GM23338 (cell line): Measurements from ENCODE around the gene HRH4. TPM values are rescaled to one million over a fixed set of nuclear protein-coding genes. Genes with fewer than 3 reads are reported as not detected.

ENCODE experiments used
- ATAC-seq: fragments of 200-7000 bp; cut with Tn5 transposase; 3 replicates; pipeline ENCODE4 v1.9.1; 2020
- DNase-seq: peaks from one replicate; pipeline ENCODE4 v3.0.0-alpha.2; 2015; ENCODE audit warnings: low spot score
- H2AFZ ChIP-seq: fragments of 200-600 bp; sonication (generic); 2 replicates; pipeline ENCODE4 v1.8.0; 2016; ENCODE audit warnings: antibody characterized with exemption, mild to moderate bottlenecking, moderate library complexity
- H3F3A ChIP-seq: fragments of 200-600 bp; sonication (generic); replicated peaks from 2 replicates; pipeline ENCODE4 v1.8.0; 2017; ENCODE audit warnings: antibody characterized with exemption, mixed run types, low read depth
- H3K27ac ChIP-seq: fragments of 200-600 bp; sonication (generic); 2 replicates; pipeline ENCODE4 v1.6.1; 2016; ENCODE audit warnings: low read depth
- H3K27me3 ChIP-seq: fragments of 200-600 bp; sonication (generic); 2 replicates; pipeline ENCODE4 v1.8.0; 2016; ENCODE audit warnings: mild to moderate bottlenecking, mixed run types, moderate library complexity; ENCODE audit not compliant: insufficient read depth
- H3K36me3 ChIP-seq: fragments of 200-600 bp; sonication (generic); 2 replicates; pipeline ENCODE4 v1.8.0; 2016; ENCODE audit warnings: mild to moderate bottlenecking; ENCODE audit not compliant: insufficient read depth
- H3K4me1 ChIP-seq: fragments of 200-600 bp; sonication (generic); 2 replicates; pipeline ENCODE4 v1.8.0; 2016; ENCODE audit warnings: mild to moderate bottlenecking, moderate library complexity; ENCODE audit not compliant: insufficient read depth
- H3K4me2 ChIP-seq: fragments of 200-600 bp; sonication (generic); 2 replicates; pipeline ENCODE4 v1.7.1; 2017; ENCODE audit warnings: mixed run types
- H3K4me3 ChIP-seq: fragments of 200-600 bp; sonication (generic); 2 replicates; pipeline ENCODE4 v1.6.1; 2016; ENCODE audit warnings: mixed run types
- H3K79me2 ChIP-seq: fragments of 200-600 bp; sonication (generic); replicated peaks from 2 replicates; pipeline ENCODE4 v1.8.0; 2017; ENCODE audit warnings: mild to moderate bottlenecking; ENCODE audit not compliant: insufficient read depth
- H3K9me2 ChIP-seq: fragments of 200-600 bp; sonication (generic); 2 replicates; pipeline ENCODE4 v1.8.0; 2017; ENCODE audit not compliant: insufficient read depth
- H4K20me1 ChIP-seq: fragments of 200-600 bp; sonication (generic); replicated peaks from 2 replicates; pipeline ENCODE4 v1.8.0; 2017; ENCODE audit warnings: mild to moderate bottlenecking; ENCODE audit not compliant: insufficient read depth
- H3K27ac Mint-ChIP-seq: 2 replicates; pipeline ENCODE4 v1.8.0; 2020; ENCODE audit warnings: inconsistent platforms, mild to moderate bottlenecking, moderate library complexity, mixed read lengths
- H3K27me3 Mint-ChIP-seq: 3 replicates; pipeline ENCODE4 v1.8.0; 2022; ENCODE audit warnings: low read depth, mild to moderate bottlenecking, moderate library complexity, mixed read lengths, inconsistent platforms; ENCODE audit not compliant: insufficient read depth, poor library complexity
- H3K36me3 Mint-ChIP-seq: 3 replicates; pipeline ENCODE4 v1.8.0; 2021; ENCODE audit warnings: low read depth, mild to moderate bottlenecking, inconsistent platforms, moderate library complexity, mixed read lengths
- H3K4me1 Mint-ChIP-seq: 3 replicates; pipeline ENCODE4 v1.8.0; 2020; ENCODE audit warnings: mild to moderate bottlenecking, inconsistent platforms, mixed read lengths
- H3K4me3 Mint-ChIP-seq: 3 replicates; pipeline ENCODE4 v1.8.0; 2021; ENCODE audit warnings: moderate library complexity, mild to moderate bottlenecking, inconsistent platforms, mixed read lengths
- H3K9me3 Mint-ChIP-seq: 3 replicates; pipeline ENCODE4 v1.8.0; 2020; ENCODE audit warnings: moderate library complexity, mild to moderate bottlenecking, inconsistent platforms, mixed read lengths
- CREB1 ChIP-seq: fragments of 250-450 bp; sonication (Bioruptor Pico); IDR thresholded peaks from 2 replicates; pipeline ENCODE4 v1.5.0; 2020; ENCODE audit warnings: low read depth, mild to moderate bottlenecking, moderate library complexity
- CTCF ChIP-seq, 2 experiments: fragments of 200-600 bp in 1 of 2; sonication (generic) in 1 of 2; conservative IDR thresholded peaks; 2 replicates each; pipeline versions ENCODE4 v1.5.1 to v1.6.1; 2016 to 2017; ENCODE audit warnings: antibody characterized with exemption in 2 of 2, low read depth in 2 of 2, mild to moderate bottlenecking in 2 of 2, moderate library complexity in 1 of 2
- ETS1 ChIP-seq: IDR thresholded peaks from 2 replicates; pipeline ENCODE4 v1.6.1; 2016; ENCODE audit warnings: antibody characterized with exemption
- EZH2 ChIP-seq: fragments of 200-600 bp; sonication (generic); IDR thresholded peaks from one replicate; pipeline ENCODE4 v1.8.0; 2017; ENCODE audit warnings: antibody characterized with exemption, mild to moderate bottlenecking, low read depth; ENCODE audit not compliant: unreplicated experiment
- EZH2phosphoT487 ChIP-seq: fragments of 200-600 bp; sonication (generic); IDR thresholded peaks from one replicate; pipeline ENCODE4 v1.8.1; 2018; ENCODE audit warnings: antibody characterized with exemption; ENCODE audit not compliant: unreplicated experiment
- JUNB ChIP-seq: IDR thresholded peaks from one replicate; pipeline ENCODE4 v1.6.1; 2016; ENCODE audit warnings: antibody characterized with exemption; ENCODE audit not compliant: unreplicated experiment
- NANOG ChIP-seq: IDR thresholded peaks from 2 replicates; pipeline ENCODE4 v1.6.1; 2016; ENCODE audit warnings: antibody characterized with exemption, borderline replicate concordance
- REST ChIP-seq: IDR thresholded peaks from one replicate; pipeline ENCODE4 v1.6.1; 2018; ENCODE audit warnings: antibody characterized with exemption; ENCODE audit not compliant: unreplicated experiment
- ZNF331 ChIP-seq: fragments of 250-450 bp; sonication (Bioruptor Pico); IDR thresholded peaks from 2 replicates; pipeline ENCODE4 v1.5.0; 2020; ENCODE audit warnings: low read depth, mild to moderate bottlenecking, moderate library complexity
- ZNF462 ChIP-seq: fragments of 250-450 bp; sonication (Bioruptor Pico); IDR thresholded peaks from 2 replicates; pipeline ENCODE4 v1.5.0; 2020; ENCODE audit warnings: mild to moderate bottlenecking, moderate library complexity
- polyA plus RNA-seq: library from polyadenylated mRNA; unstranded; fragments of >200 nt; fragmentation: Nextera tagmentation; extraction: Ambion mirVana; gene quantifications from 2 replicates; pipeline ENCODE4 v1.2.1, GENCODE V29; 2016
- total RNA-seq: library from RNA; depleted of rRNA; stranded (reverse); fragments of >200 nt; shearing (Covaris generic); gene quantifications from 2 replicates; pipeline ENCODE4 v1.2.3, GENCODE V29; 2014

The HRH4 gene
- total and polyA plus RNA-seq, 2 experiments from 2014 or later: 0.17 TPM; not detected in 1

GRCh38 chr18:24436939-24437338 lies 23.5 kb upstream of the HRH4 start:
- H3K4me1 Mint-ChIP-seq: no peaks in the 10 kb centered on the region
- H3K27me3 Mint-ChIP-seq: no peaks in the 10 kb centered on the region
- H3K9me3 Mint-ChIP-seq: no peaks in the 10 kb centered on the region
- no peak overlapping the region for H3K4me2 ChIP-seq
- H3F3A ChIP-seq: no peaks in the 10 kb centered on the region
- H3K4me1 ChIP-seq: no peaks in the 10 kb centered on the region
- no peak overlapping the region for H3K4me3 Mint-ChIP-seq
- no peak overlapping the region for H2AFZ ChIP-seq
- H3K9me2 ChIP-seq: no peaks in the 10 kb centered on the region
- TF ChIP-seq EZH2phosphoT487 (no peak), ETS1 (no peak), CTCF (conservative IDR thresholded peaks at IDR 0.05; ENCODE audit: low read depth in 2 of 2) (no peak), ZNF462 (CRISPR knock-in tag) (no peak), CREB1 (CRISPR knock-in tag) (no peak), REST (no peak), JUNB (no peak), EZH2 (no peak), ZNF331 (CRISPR knock-in tag) (no peak), NANOG (no peak)
- no peak overlapping the region for H3K4me3 ChIP-seq
- H3K79me2 ChIP-seq: no peaks in the 10 kb centered on the region
- no peaks in the 10 kb centered on the region; the same call in 1 of the 2 replicates for H4K20me1 ChIP-seq
- ATAC-seq (no peak), DNase-seq (no peak)
- H3K27ac ChIP-seq: no peak overlapping the region
- H3K27ac Mint-ChIP-seq: no peak overlapping the region
- H3K36me3 Mint-ChIP-seq: peaks cover 79% of the 10 kb centered on the region
- H3K36me3 ChIP-seq: peaks cover 19% of the 10 kb centered on the region
- no peaks in the 10 kb centered on the region for H3K27me3 ChIP-seq
